Omental fat pad (tissue), 4 donors: ENCODE results near the gene GFER. TPM values are rescaled to one million over a fixed set of nuclear protein-coding genes. Genes with fewer than 3 reads are reported as not detected.

Source experiments
- ATAC-seq: fragments of 150-250 bp; one replicate; pipeline ENCODE4 v1.9.1; 2016; ENCODE audit warnings: mild to moderate bottlenecking, moderate library complexity; ENCODE audit not compliant: low FRiP score
- DNase-seq: peaks from one replicate; pipeline ENCODE4 v3.0.0-alpha.2; 2019; ENCODE audit warnings: low spot score
- CTCF ChIP-seq, 3 donors: fragments of 450-650 bp; IDR thresholded peaks; one replicate each; pipeline ENCODE4 v1.5.1; 2016 to 2017; ENCODE audit warnings: antibody characterized with exemption in 3 of 3, mild to moderate bottlenecking in 3 of 3, moderate library complexity in 2 of 3
- total RNA-seq, 4 donors: library from RNA; depleted of rRNA; stranded (reverse); fragments of >200 nt; gene quantifications; one replicate each; pipeline ENCODE4 v1.1.0, GENCODE V29; 2016

The GFER gene
- total RNA-seq, 4 donors from 2014 or later: 11.9 to 18.4 (median 16.0) TPM

- DNase-seq: no peak
- no peak for ATAC-seq
- no peak for TF ChIP-seq CTCF (IDR thresholded peaks at IDR 0.05)
These were observed 29.5 kb downstream of the GFER start for GRCh38 chr16:2013527-2013926.

- ATAC-seq: no peak
- no peak for TF ChIP-seq CTCF (IDR thresholded peaks at IDR 0.05)
These were observed 31.3 kb downstream of the GFER start for GRCh38 chr16:2015117-2015946.

GRCh38 chr16:2015947-2016208 lies 31.9 kb downstream of the GFER start:
- no peak for TF ChIP-seq CTCF (IDR thresholded peaks at IDR 0.05)
- DNase-seq (no peak), ATAC-seq (no peak)

More at GRCh38 chr16:2015117-2015946, 31.3 kb downstream of the GFER start:
- DNase-seq: no peak

- no peak for ATAC-seq
- no peak for DNase-seq
- TF ChIP-seq CTCF (IDR thresholded peaks at IDR 0.05): no peak
These were observed 32.5 kb downstream of the GFER start for GRCh38 chr16:2016407-2016922.

- no peak for DNase-seq
- ATAC-seq: no peak
- TF ChIP-seq CTCF (IDR thresholded peaks at IDR 0.05): no peak
These were observed 35.5 kb downstream of the GFER start, which contains the start of gene NPW for GRCh38 chr16:2019518-2019920. NPW (plus strand) TSS chr16:2019785.

GRCh38 chr16:2019921-2020831 lies 36.2 kb downstream of the GFER start:
- TF ChIP-seq CTCF (IDR thresholded peaks at IDR 0.05): no peak
- ATAC-seq: no peak
- no peak for DNase-seq
